OCI-LY7 (cell line): Measurements from ENCODE around the gene SLC6A6.

Source experiments
- EZH2phosphoT487 ChIP-seq: fragments of 200-600 bp; sonication (generic); IDR thresholded peaks from 2 replicates; pipeline ENCODE4 v1.6.1; 2018; ENCODE audit warnings: low read depth, borderline replicate concordance, mild to moderate bottlenecking, mixed run types, antibody characterized with exemption, low read length, moderate library complexity, mixed read lengths
- TF ChIP-seq, protein P1 (sequence below): fragments of 200-600 bp; sonication (generic); conservative IDR thresholded peaks from 2 replicates; pipeline ENCODE4 v1.5.1; 2014; ENCODE audit warnings: mild to moderate bottlenecking, antibody characterized with exemption, low read length, moderate library complexity, mixed read lengths

DNA sequence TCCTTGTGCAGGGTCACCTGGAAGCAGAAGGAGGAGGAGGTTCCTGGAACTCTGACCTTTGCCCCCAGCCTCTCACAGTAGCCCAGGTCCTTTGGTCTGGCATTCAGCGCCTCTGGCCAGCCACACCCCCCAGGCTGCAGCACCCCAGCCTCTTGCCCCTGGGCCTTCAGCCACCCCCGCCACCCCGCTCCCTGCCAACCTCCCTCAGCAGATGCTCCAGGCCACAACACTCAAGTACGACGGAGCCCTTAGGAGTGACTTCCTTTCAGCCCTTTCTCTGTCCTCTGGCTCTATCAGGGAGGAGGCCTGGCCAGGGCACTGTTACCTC, 92.5 kb downstream of the SLC6A6 start:
- TF ChIP-seq, protein P1, sequence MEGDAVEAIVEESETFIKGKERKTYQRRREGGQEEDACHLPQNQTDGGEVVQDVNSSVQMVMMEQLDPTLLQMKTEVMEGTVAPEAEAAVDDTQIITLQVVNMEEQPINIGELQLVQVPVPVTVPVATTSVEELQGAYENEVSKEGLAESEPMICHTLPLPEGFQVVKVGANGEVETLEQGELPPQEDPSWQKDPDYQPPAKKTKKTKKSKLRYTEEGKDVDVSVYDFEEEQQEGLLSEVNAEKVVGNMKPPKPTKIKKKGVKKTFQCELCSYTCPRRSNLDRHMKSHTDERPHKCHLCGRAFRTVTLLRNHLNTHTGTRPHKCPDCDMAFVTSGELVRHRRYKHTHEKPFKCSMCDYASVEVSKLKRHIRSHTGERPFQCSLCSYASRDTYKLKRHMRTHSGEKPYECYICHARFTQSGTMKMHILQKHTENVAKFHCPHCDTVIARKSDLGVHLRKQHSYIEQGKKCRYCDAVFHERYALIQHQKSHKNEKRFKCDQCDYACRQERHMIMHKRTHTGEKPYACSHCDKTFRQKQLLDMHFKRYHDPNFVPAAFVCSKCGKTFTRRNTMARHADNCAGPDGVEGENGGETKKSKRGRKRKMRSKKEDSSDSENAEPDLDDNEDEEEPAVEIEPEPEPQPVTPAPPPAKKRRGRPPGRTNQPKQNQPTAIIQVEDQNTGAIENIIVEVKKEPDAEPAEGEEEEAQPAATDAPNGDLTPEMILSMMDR, result no peak
- no peak for TF ChIP-seq EZH2phosphoT487
